ENCODE results near the gene THRSP. TPM values are rescaled to one million over a fixed set of nuclear protein-coding genes. Genes with fewer than 3 reads are reported as not detected.

The THRSP gene
- polyA plus RNA-seq, 1 of the 3 experiments (the other 2 are of a cell fraction): not detected

GRCh38 chr11:78061088-78061920 lies 2.4 kb upstream of the THRSP start:
- DNase-seq: peak; percentile 41
- no peaks in the 10 kb centered on the region; the same call in 1 of the 2 replicates for H3K79me2 ChIP-seq (ENCODE audit: insufficient read depth)
- WGBS (ENCODE audit: low lambda C conversion rate): 77% methylated on average over 4 of the region's 4 CpGs
- H3K9me2 ChIP-seq: no peaks in the 10 kb centered on the region
- peak overlapping the region; percentile 47; the same call in 1 of the 2 replicates for H3K4me2 ChIP-seq
- peak overlapping the region; percentile 56; the same call in 1 of the 2 replicates for H2AFZ ChIP-seq (ENCODE audit: low read depth)
- TF ChIP-seq MXI1 (IDR thresholded peaks at IDR 0.05; ENCODE audit: low read depth, low read length) (no peak), GATA2 (CRISPR knock-in tag; IDR thresholded peaks at IDR 0.05) (no peak), FOSL2 (IDR thresholded peaks at IDR 0.05; ENCODE audit: borderline replicate concordance, low read depth) (no peak), SIN3A (IDR thresholded peaks at IDR 0.05; ENCODE audit: borderline replicate concordance, low read depth, low read length) (no peak), EP300 (IDR thresholded peaks at IDR 0.05; ENCODE audit: borderline replicate concordance in 1 of 2, low read depth in 1 of 2, low read length in 1 of 2) (no peak), RFX5 (IDR thresholded peaks at IDR 0.05; ENCODE audit: low read length) (no peak), POLR2AphosphoS5 (IDR thresholded peaks at IDR 0.05; ENCODE audit: low read depth, low read length) (no peak), MAX (IDR thresholded peaks at IDR 0.05; ENCODE audit: low read depth) (no peak), RCOR1 (IDR thresholded peaks at IDR 0.05; ENCODE audit: low read length) (no peak), MEF2A (IDR thresholded peaks at IDR 0.05; ENCODE audit: borderline replicate concordance, low read depth) (no peak), FOXJ3 (CRISPR knock-in tag; IDR thresholded peaks at IDR 0.05) (no peak), NRF1 (IDR thresholded peaks at IDR 0.05; ENCODE audit: low read depth, low read length) (no peak), YY1 (IDR thresholded peaks at IDR 0.05; ENCODE audit: low read depth) (no peak), FOXM1 (IDR thresholded peaks at IDR 0.05; ENCODE audit: low read depth) (no peak), USF1 (IDR thresholded peaks at IDR 0.05; ENCODE audit: borderline replicate concordance, low read depth) (no peak), REST (IDR thresholded peaks at IDR 0.05; ENCODE audit: low read depth, low read length) (no peak), ZBTB33 (IDR thresholded peaks at IDR 0.05; ENCODE audit: borderline replicate concordance, low read depth) (no peak), GABPA (IDR thresholded peaks at IDR 0.05; ENCODE audit: low read depth) (no peak), EZH2phosphoT487 (IDR thresholded peaks at IDR 0.05; ENCODE audit: borderline replicate concordance, low read depth) (no peak), JUND (IDR thresholded peaks at IDR 0.05) (no peak)
- H3K27me3 ChIP-seq (ENCODE audit: insufficient read depth): no peaks in the 10 kb centered on the region
- no peak overlapping the region for H3K9ac ChIP-seq
- ChIA-PET POLR2A (no interaction called here), CTCF (interaction anchor here (1.4 kb wide), 2 partner anchors 14 to 15 kb away, joined by 3 to 6 read pairs; no protein-coding TSS in a partner anchor)
- no peaks in the 10 kb centered on the region for H3K36me3 ChIP-seq (replicated peaks in 1 of 2; ENCODE audit: control insufficient read depth in 1 of 2, insufficient read depth in 2 of 2, low read length in 1 of 2)
- peaks cover 3 to 4% of the 10 kb centered on the region in 2 experiments; a peak in 2 of 4 replicates for H3K4me1 ChIP-seq (ENCODE audit: control insufficient read depth in 1 of 2, insufficient read depth in 2 of 2, low read depth in 1 of 2, low read length in 1 of 2)
- H3K9me3 ChIP-seq: no peaks in the 10 kb centered on the region
- H3F3A ChIP-seq (replicated peaks; ENCODE audit: insufficient read depth): peaks cover 6% of the 10 kb centered on the region
- peak overlapping the region in 1 of 2 experiments; percentile 24; a peak in 1 of 4 replicates for H3K27ac ChIP-seq (ENCODE audit: low read depth in 2 of 2, low read length in 1 of 2)
- H4K20me1 ChIP-seq (ENCODE audit: insufficient read depth): no peaks in the 10 kb centered on the region
- H3K4me3 ChIP-seq (ENCODE audit: low read depth in 2 of 2, low read length in 1 of 2): no peak overlapping the region

Measured in SK-N-SH (cell line).